Right atrium auricular region (tissue), 2 donors: ENCODE measurements around the gene KCNT2. TPM values are rescaled to one million over a fixed set of nuclear protein-coding genes. Genes with fewer than 3 reads are reported as not detected.

Experiments
- DNase-seq: peaks from one replicate; pipeline ENCODE4 v3.0.0-alpha.2; 2019; ENCODE audit warnings: low spot score
- H3K27ac ChIP-seq, 2 donors: fragments of 200-600 bp; sonication (generic); 1 replicate in 1 of 2; 2 replicates in 1 of 2; pipeline ENCODE4 v1.5.1; 2016 to 2019
- H3K27me3 ChIP-seq, 2 donors: fragments of 200-600 bp; sonication (generic); one replicate each; pipeline versions ENCODE4 v1.5.1 to v1.6.0; 2017 to 2019
- H3K36me3 ChIP-seq: fragments of 200-600 bp; sonication (generic); one replicate; pipeline ENCODE4 v1.5.1; 2016
- H3K4me1 ChIP-seq, 2 donors: fragments of 200-600 bp; sonication (generic); one replicate each; pipeline versions ENCODE4 v1.5.1 to v1.6.0; 2017 to 2019
- H3K4me3 ChIP-seq, 2 donors: fragments of 200-600 bp; sonication (generic); 1 replicate in 1 of 2; 2 replicates in 1 of 2; pipeline ENCODE4 v1.5.1; 2017 to 2019; ENCODE audit warnings: mild to moderate bottlenecking in 1 of 2, moderate library complexity in 1 of 2
- H3K9me3 ChIP-seq, 2 donors: fragments of 200-600 bp; sonication (generic); one replicate each; pipeline ENCODE4 v1.5.1; 2019
- total RNA-seq, 2 donors: library from RNA; depleted of rRNA; stranded (reverse); fragments of >200 nt; gene quantifications; one replicate each; pipeline ENCODE4 v1.1.0, GENCODE V29; 2016
- TF ChIP-seq, protein P1 (sequence below), 2 donors: fragments of 200-600 bp; sonication (generic); IDR thresholded peaks; one replicate each; pipeline ENCODE4 v1.5.1; 2019; ENCODE audit warnings: antibody characterized with exemption in 2 of 2

Gene KCNT2
- total RNA-seq, 2 donors from 2014 or later: 3.9 to 14.1 TPM

GRCh38 chr1:196444634-196445033 is 163.6 kb downstream of the KCNT2 start:
- Histone ChIP-seq H3K27ac (no peak overlapping the region), H3K4me3 (no peak overlapping the region), H3K9me3 (no peaks in the 10 kb centered on the region), H3K4me1 (no peaks in the 10 kb centered on the region), H3K36me3 (no peaks in the 10 kb centered on the region), H3K27me3 (no peaks in the 10 kb centered on the region)
- TF ChIP-seq, protein P1, sequence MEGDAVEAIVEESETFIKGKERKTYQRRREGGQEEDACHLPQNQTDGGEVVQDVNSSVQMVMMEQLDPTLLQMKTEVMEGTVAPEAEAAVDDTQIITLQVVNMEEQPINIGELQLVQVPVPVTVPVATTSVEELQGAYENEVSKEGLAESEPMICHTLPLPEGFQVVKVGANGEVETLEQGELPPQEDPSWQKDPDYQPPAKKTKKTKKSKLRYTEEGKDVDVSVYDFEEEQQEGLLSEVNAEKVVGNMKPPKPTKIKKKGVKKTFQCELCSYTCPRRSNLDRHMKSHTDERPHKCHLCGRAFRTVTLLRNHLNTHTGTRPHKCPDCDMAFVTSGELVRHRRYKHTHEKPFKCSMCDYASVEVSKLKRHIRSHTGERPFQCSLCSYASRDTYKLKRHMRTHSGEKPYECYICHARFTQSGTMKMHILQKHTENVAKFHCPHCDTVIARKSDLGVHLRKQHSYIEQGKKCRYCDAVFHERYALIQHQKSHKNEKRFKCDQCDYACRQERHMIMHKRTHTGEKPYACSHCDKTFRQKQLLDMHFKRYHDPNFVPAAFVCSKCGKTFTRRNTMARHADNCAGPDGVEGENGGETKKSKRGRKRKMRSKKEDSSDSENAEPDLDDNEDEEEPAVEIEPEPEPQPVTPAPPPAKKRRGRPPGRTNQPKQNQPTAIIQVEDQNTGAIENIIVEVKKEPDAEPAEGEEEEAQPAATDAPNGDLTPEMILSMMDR (IDR thresholded peaks at IDR 0.05): no peak
- DNase-seq: no peak

- TF ChIP-seq, protein P1 (IDR thresholded peaks at IDR 0.05): no peak
- DNase-seq: no peak
- Histone ChIP-seq H3K9me3 (no peaks in the 10 kb centered on the region), H3K4me1 (no peaks in the 10 kb centered on the region), H3K4me3 (no peak overlapping the region), H3K36me3 (no peaks in the 10 kb centered on the region), H3K27ac (no peak overlapping the region), H3K27me3 (no peaks in the 10 kb centered on the region)
These were observed 165.9 kb downstream of the KCNT2 start for GRCh38 chr1:196442366-196442765.

DNA sequence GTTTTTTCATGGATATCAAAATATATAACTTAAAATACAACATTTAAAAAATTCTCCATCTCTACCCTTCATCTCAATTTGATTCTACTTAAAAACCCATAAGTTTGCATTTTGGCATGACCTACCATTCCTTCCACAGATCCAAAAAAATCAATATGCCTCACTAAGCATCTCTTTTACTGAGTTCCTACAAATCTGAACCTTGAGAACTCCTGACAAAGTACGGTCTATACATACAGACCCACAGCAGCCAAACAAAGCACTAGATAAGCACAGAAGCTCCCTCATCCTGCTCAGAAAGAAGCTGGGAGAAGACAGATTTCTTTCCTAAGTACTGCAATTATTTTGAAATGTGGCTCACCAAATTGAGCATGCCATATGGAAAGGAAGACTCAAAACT is 167.5 kb downstream of the KCNT2 start:
- H3K36me3 ChIP-seq: no peaks in the 10 kb centered on the region
- H3K9me3 ChIP-seq: no peaks in the 10 kb centered on the region
- TF ChIP-seq, protein P1 (IDR thresholded peaks at IDR 0.05): no peak
- H3K4me1 ChIP-seq: no peaks in the 10 kb centered on the region
- no peak overlapping the region for H3K4me3 ChIP-seq
- no peak for DNase-seq
- no peak overlapping the region for H3K27ac ChIP-seq
- H3K27me3 ChIP-seq: no peaks in the 10 kb centered on the region

GRCh38 chr1:196438329-196438728 is 169.9 kb downstream of the KCNT2 start:
- no peak overlapping the region for H3K4me3 ChIP-seq
- no peaks in the 10 kb centered on the region for H3K4me1 ChIP-seq
- no peak overlapping the region for H3K27ac ChIP-seq
- no peak for DNase-seq
- no peaks in the 10 kb centered on the region for H3K36me3 ChIP-seq
- TF ChIP-seq, protein P1 (IDR thresholded peaks at IDR 0.05): no peak
- H3K9me3 ChIP-seq: no peaks in the 10 kb centered on the region
- H3K27me3 ChIP-seq: no peaks in the 10 kb centered on the region

DNA sequence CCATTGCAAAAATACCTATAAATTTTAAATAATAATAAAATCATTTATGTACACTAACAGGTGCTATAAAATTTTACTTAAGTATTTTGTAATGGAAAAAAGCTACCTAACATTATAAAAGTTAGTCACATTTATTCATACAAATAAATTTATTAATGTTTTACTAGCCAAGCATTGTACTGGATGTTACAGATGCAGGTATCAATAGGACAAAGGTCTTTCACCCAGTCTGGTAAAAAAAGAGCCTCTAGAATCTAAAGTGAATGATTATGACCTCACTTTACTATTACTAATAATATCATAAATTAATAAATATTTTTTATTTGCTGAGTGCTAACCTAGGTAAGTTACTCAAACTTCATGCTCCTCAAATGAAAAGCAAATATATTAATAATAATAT is 170.6 kb downstream of the KCNT2 start:
- TF ChIP-seq, protein P1 (IDR thresholded peaks at IDR 0.05): no peak
- H3K4me1 ChIP-seq: no peaks in the 10 kb centered on the region
- no peaks in the 10 kb centered on the region for H3K36me3 ChIP-seq
- no peaks in the 10 kb centered on the region for H3K27me3 ChIP-seq
- no peak overlapping the region for H3K4me3 ChIP-seq
- no peaks in the 10 kb centered on the region for H3K9me3 ChIP-seq
- no peak overlapping the region for H3K27ac ChIP-seq
- DNase-seq: no peak

GRCh38 chr1:196433000-196433399 is 175.2 kb downstream of the KCNT2 start:
- Histone ChIP-seq H3K4me3 (no peak overlapping the region), H3K27ac (no peak overlapping the region), H3K36me3 (no peaks in the 10 kb centered on the region), H3K27me3 (no peaks in the 10 kb centered on the region), H3K9me3 (no peaks in the 10 kb centered on the region), H3K4me1 (no peaks in the 10 kb centered on the region)
- no peak for DNase-seq
- TF ChIP-seq, protein P1 (IDR thresholded peaks at IDR 0.05): no peak
